SU-DHL-6 (cell line): ENCODE results near the gene VAMP5.

Experiments
- H2AFZ ChIP-seq: fragments of 200-600 bp; sonication (generic); 2 replicates; pipeline ENCODE4 v1.6.1; 2014; ENCODE audit warnings: low read depth, mild to moderate bottlenecking, moderate library complexity, mixed read lengths, antibody characterized with exemption, low read length; ENCODE audit not compliant: severe bottlenecking
- H3F3A ChIP-seq: fragments of 200-600 bp; shearing (Covaris generic); 2 replicates; pipeline ENCODE4 v1.6.0; 2016; ENCODE audit warnings: antibody characterized with exemption, mild to moderate bottlenecking; ENCODE audit not compliant: insufficient read depth
- H3K27ac ChIP-seq: fragments of 200-600 bp; sonication (generic); 2 replicates; pipeline ENCODE4 v1.5.1; 2016; ENCODE audit warnings: low read depth, mild to moderate bottlenecking, low read length, moderate library complexity, mixed read lengths
- H3K27me3 ChIP-seq: fragments of 200-600 bp; sonication (generic), shearing (Covaris generic); 2 replicates; pipeline ENCODE4 v1.6.0; 2014; ENCODE audit warnings: mild to moderate bottlenecking, low read length
- H3K36me3 ChIP-seq: fragments of 200-600 bp; sonication (generic); 2 replicates; pipeline ENCODE4 v1.6.1; 2014; ENCODE audit warnings: mild to moderate bottlenecking, low read length, mixed read lengths
- H3K4me2 ChIP-seq: fragments of 300-600, 200-600 bp; shearing (Covaris generic), sonication (generic); 2 replicates; pipeline ENCODE4 v1.6.0; 2014; ENCODE audit warnings: low read length, low read depth, mild to moderate bottlenecking; ENCODE audit not compliant: poor library complexity, severe bottlenecking
- H3K4me3 ChIP-seq: fragments of 200-600 bp; sonication (generic); 2 replicates; pipeline ENCODE4 v1.5.1; 2014; ENCODE audit warnings: antibody characterized with exemption, low read length, mild to moderate bottlenecking, mixed read lengths; ENCODE audit not compliant: insufficient read depth, poor library complexity, severe bottlenecking
- H3K79me2 ChIP-seq: fragments of 200-600 bp; sonication (generic); 2 replicates; pipeline ENCODE4 v1.6.1; 2014; ENCODE audit warnings: mild to moderate bottlenecking, low read length, moderate library complexity; ENCODE audit not compliant: insufficient read depth
- H3K9ac ChIP-seq: fragments of 200-600 bp; sonication (generic); 2 replicates; pipeline ENCODE4 v1.7.0; 2014; ENCODE audit warnings: mild to moderate bottlenecking, low read length
- H3K9me2 ChIP-seq: fragments of 200-600 bp; sonication (generic); replicated peaks from 2 replicates; pipeline ENCODE4 v1.6.1; 2014; ENCODE audit warnings: low read length; ENCODE audit not compliant: insufficient read depth
- H3K9me3 ChIP-seq: fragments of 200-600 bp; sonication (generic); 2 replicates; pipeline ENCODE4 v1.6.1; 2014; ENCODE audit warnings: low read length, mixed read lengths; ENCODE audit not compliant: insufficient read depth
- H4K20me1 ChIP-seq: fragments of 200-600 bp; sonication (generic); 2 replicates; pipeline ENCODE4 v1.6.1; 2014; ENCODE audit warnings: low read depth, mild to moderate bottlenecking, antibody characterized with exemption, low read length, moderate library complexity, mixed read lengths
- EZH2phosphoT487 ChIP-seq: fragments of 200-600 bp; sonication (generic), shearing (Covaris generic); conservative IDR thresholded peaks from 2 replicates; pipeline ENCODE4 v1.6.1; 2018; ENCODE audit warnings: mild to moderate bottlenecking, antibody characterized with exemption, low read length, moderate library complexity, mixed read lengths
- TF ChIP-seq, protein P1 (sequence below): fragments of 200-600 bp; sonication (generic); IDR thresholded peaks from one replicate; pipeline ENCODE4 v1.5.1; 2017; ENCODE audit warnings: antibody characterized with exemption, mild to moderate bottlenecking, low read length, moderate library complexity; ENCODE audit not compliant: insufficient read depth, poor library complexity, severe bottlenecking

The VAMP5 gene

GRCh38 chr2:85619617-85620016 lies 35.4 kb downstream of the VAMP5 start:
- Histone ChIP-seq H3K9me2 (no peaks in the 10 kb centered on the region), H4K20me1 (peaks cover 19% of the 10 kb centered on the region; the same call in 1 of the 2 replicates), H3K36me3 (peaks cover 48% of the 10 kb centered on the region), H3K9ac (no peak overlapping the region), H3K27me3 (no peaks in the 10 kb centered on the region), H3F3A (peaks cover 8% of the 10 kb centered on the region), H3K4me3 (no peak overlapping the region), H3K9me3 (no peaks in the 10 kb centered on the region), H3K27ac (no peak overlapping the region), H2AFZ (no peak overlapping the region), H3K79me2 (peaks cover 65% of the 10 kb centered on the region), H3K4me2 (no peak overlapping the region)
- TF ChIP-seq, protein P1, sequence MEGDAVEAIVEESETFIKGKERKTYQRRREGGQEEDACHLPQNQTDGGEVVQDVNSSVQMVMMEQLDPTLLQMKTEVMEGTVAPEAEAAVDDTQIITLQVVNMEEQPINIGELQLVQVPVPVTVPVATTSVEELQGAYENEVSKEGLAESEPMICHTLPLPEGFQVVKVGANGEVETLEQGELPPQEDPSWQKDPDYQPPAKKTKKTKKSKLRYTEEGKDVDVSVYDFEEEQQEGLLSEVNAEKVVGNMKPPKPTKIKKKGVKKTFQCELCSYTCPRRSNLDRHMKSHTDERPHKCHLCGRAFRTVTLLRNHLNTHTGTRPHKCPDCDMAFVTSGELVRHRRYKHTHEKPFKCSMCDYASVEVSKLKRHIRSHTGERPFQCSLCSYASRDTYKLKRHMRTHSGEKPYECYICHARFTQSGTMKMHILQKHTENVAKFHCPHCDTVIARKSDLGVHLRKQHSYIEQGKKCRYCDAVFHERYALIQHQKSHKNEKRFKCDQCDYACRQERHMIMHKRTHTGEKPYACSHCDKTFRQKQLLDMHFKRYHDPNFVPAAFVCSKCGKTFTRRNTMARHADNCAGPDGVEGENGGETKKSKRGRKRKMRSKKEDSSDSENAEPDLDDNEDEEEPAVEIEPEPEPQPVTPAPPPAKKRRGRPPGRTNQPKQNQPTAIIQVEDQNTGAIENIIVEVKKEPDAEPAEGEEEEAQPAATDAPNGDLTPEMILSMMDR: no peak
- no peak for TF ChIP-seq EZH2phosphoT487

DNA sequence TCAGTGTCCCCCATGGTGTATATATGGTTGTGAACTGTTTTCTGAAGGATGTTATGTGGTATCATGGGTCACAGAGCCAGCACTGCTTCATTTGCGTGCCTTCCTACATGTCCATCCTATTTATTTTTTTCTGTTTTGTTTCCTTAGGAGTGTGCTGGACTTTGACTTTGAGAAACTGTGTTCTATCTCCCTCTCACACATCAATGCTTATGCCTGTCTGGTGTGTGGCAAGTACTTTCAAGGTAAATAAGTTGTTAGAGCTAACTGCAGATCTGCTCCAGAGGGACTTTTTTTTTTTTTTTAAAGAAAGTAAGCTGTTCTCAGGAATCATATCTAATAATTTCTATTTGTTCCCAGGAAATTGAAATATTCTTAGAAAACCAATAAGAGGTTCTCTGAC lies 37.1 kb downstream of the VAMP5 start:
- H3K9ac ChIP-seq: no peak overlapping the region
- no peak for TF ChIP-seq EZH2phosphoT487
- TF ChIP-seq, protein P1: no peak
- no peak overlapping the region for H3K4me2 ChIP-seq
- H3K36me3 ChIP-seq: peaks cover 54% of the 10 kb centered on the region
- peaks cover 62% of the 10 kb centered on the region for H3K79me2 ChIP-seq
- H2AFZ ChIP-seq: no peak overlapping the region
- H3K27me3 ChIP-seq: no peaks in the 10 kb centered on the region
- no peak overlapping the region for H3K27ac ChIP-seq
- peaks cover 19% of the 10 kb centered on the region; the same call in 1 of the 2 replicates for H4K20me1 ChIP-seq
- no peak overlapping the region for H3K4me3 ChIP-seq
- no peaks in the 10 kb centered on the region for H3K9me3 ChIP-seq
- no peaks in the 10 kb centered on the region for H3K9me2 ChIP-seq
- H3F3A ChIP-seq: peaks cover 7% of the 10 kb centered on the region; the same call in 1 of the 2 replicates

DNA sequence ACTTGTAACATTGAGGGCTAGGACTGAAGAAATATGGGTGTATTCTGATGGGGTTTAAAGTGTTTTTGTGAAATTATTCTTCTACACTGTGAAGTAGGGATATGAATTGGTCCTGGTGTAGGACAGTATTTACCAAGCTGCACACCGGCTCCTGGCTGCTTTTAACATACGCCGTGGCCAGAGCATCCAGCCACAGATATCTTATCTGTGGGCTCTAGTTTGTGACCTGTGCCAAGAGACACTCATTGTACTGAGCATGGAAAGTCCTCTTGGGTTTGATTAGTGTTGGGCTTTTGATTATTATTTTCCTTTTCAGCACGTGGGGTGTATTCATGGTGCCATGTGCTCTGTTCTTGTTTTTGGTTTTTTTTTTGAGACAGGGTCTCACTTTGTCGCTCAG lies 39.8 kb downstream of the VAMP5 start:
- Histone ChIP-seq H3K79me2 (peaks cover 38% of the 10 kb centered on the region), H3K9ac (no peak overlapping the region), H3K9me2 (no peaks in the 10 kb centered on the region), H3K36me3 (peaks cover 61% of the 10 kb centered on the region), H4K20me1 (peaks cover 11% of the 10 kb centered on the region; the same call in 1 of the 2 replicates), H3K27ac (no peak overlapping the region), H3K4me2 (no peak overlapping the region), H2AFZ (no peak overlapping the region), H3K9me3 (no peaks in the 10 kb centered on the region), H3K4me3 (no peak overlapping the region), H3F3A (peaks cover 3% of the 10 kb centered on the region; the same call in 1 of the 2 replicates), H3K27me3 (no peaks in the 10 kb centered on the region)
- TF ChIP-seq, protein P1: no peak
